ENCODE data around the gene SLC4A1. TPM values are rescaled to one million over a fixed set of nuclear protein-coding genes. Genes with fewer than 3 reads are reported as not detected.

The SLC4A1 gene
- total and polyA plus RNA-seq, 2 of the 13 experiments (the other 11 are each of a cell fraction or from before 2014, with no cell fraction given) = not detected

DNA sequence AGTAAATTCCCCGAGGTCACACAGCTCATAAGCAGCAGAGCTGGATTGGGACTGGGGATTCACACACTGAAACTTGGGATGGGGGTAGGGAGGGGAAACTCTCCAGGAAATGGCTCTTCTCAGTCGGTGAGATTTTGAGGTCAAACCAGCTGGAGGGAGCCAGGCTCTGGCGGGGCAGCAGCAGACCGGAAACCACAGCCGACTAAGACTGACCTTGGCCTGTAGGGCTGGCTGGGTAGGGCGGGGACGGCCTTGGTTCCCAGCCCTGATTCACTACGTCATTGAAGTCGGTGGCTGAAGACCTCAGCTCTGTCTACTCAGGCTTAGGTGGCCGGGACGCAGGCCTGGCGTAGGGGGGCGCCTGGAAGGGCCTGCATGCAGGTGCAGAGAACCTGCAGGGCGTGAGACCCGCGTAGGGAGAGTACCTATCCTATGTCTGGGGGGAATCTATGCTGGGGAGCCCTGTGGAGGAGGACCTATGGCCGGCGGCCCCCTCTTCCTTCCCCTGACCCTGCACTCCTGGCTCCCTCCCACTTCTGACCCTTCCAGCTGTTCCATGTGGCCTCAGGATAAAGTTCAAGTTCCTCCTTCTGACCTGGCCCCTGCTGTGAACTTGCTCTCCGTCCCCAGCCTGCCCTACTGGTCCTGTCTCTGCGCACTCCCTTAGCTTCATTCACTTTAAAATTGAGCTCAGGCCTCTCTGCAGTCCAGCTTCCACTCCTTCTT, 11.9 kb upstream of the SLC4A1 start (continued):
- TF ChIP-seq ZSCAN29 (CRISPR knock-in tag; conservative IDR thresholded peaks at IDR 0.05) (no peak), ZIK1 (CRISPR knock-in tag; IDR thresholded peaks at IDR 0.05; ENCODE audit: borderline replicate concordance, low read depth) (0 out of 2 replicates have a peak, but pooled peaks have one; percentile 27), ZNF644 (CRISPR knock-in tag; IDR thresholded peaks at IDR 0.05; ENCODE audit: low read depth) (0 out of 2 replicates have a peak, but pooled peaks have one; percentile 20), ZNF616 (CRISPR knock-in tag; IDR thresholded peaks at IDR 0.05; ENCODE audit: low read depth) (no peak), ZNF552 (CRISPR knock-in tag; IDR thresholded peaks at IDR 0.05; ENCODE audit: borderline replicate concordance) (no peak), ZNF749 (CRISPR knock-in tag; IDR thresholded peaks at IDR 0.05; ENCODE audit: borderline replicate concordance) (no peak), TBP (CRISPR knock-in tag; IDR thresholded peaks at IDR 0.05) (no peak), ISX (CRISPR knock-in tag; conservative IDR thresholded peaks at IDR 0.05) (no peak), ZNF572 (CRISPR knock-in tag; IDR thresholded peaks at IDR 0.05) (no peak), ZNF816 (CRISPR knock-in tag; IDR thresholded peaks at IDR 0.05; ENCODE audit: borderline replicate concordance) (no peak), SATB2 (CRISPR knock-in tag; IDR thresholded peaks at IDR 0.05) (no peak), ZNF672 (CRISPR knock-in tag; IDR thresholded peaks at IDR 0.05) (no peak), ZNF296 (CRISPR knock-in tag; conservative IDR thresholded peaks at IDR 0.05) (no peak), ZNF780A (CRISPR knock-in tag; IDR thresholded peaks at IDR 0.05) (no peak; the same call in 1 of the 2 replicates), PCBP2 (optimal IDR thresholded peaks at IDR 0.05; ENCODE audit: low read depth, low read length, poor library complexity, severe bottlenecking) (no peak), KLF15 (CRISPR knock-in tag; IDR thresholded peaks at IDR 0.05; ENCODE audit: borderline replicate concordance) (no peak), ESRRA (CRISPR knock-in tag; IDR thresholded peaks at IDR 0.05; ENCODE audit: low read depth) (peak; percentile 53; the same call in 1 of the 2 replicates), ZBTB20 (CRISPR knock-in tag; IDR thresholded peaks at IDR 0.05; ENCODE audit: borderline replicate concordance, low read depth) (no peak), MAFK (conservative IDR thresholded peaks at IDR 0.05 in 1 of 2, IDR thresholded peaks at IDR 0.05 in 1 of 2; ENCODE audit: low read length in 2 of 2) (no peak), SNAI1 (CRISPR knock-in tag; IDR thresholded peaks at IDR 0.05; ENCODE audit: borderline replicate concordance) (no peak), PHF21A (CRISPR knock-in tag; IDR thresholded peaks at IDR 0.05) (peak; percentile 78; the same call in 1 of the 2 replicates), KDM6A (CRISPR knock-in tag; IDR thresholded peaks at IDR 0.05; ENCODE audit: low read depth) (no peak), SMAD3 (CRISPR knock-in tag; IDR thresholded peaks at IDR 0.05) (0 out of 2 replicates have a peak, but pooled peaks have one; percentile 57), RAD51 (IDR thresholded peaks at IDR 0.05; ENCODE audit: borderline replicate concordance) (no peak), TRIM24 (CRISPR knock-in tag; IDR thresholded peaks at IDR 0.05) (no peak), ZNF207 (IDR thresholded peaks at IDR 0.05; ENCODE audit: borderline replicate concordance) (no peak), IKZF1 (IDR thresholded peaks at IDR 0.05) (no peak), SP4 (CRISPR knock-in tag; IDR thresholded peaks at IDR 0.05) (peak; percentile 49; the same call in 1 of the 2 replicates), ZNF274 (CRISPR knock-in tag; IDR thresholded peaks at IDR 0.05) (no peak; the same call in 1 of the 2 replicates)
- TF ChIP-seq, protein P1, sequence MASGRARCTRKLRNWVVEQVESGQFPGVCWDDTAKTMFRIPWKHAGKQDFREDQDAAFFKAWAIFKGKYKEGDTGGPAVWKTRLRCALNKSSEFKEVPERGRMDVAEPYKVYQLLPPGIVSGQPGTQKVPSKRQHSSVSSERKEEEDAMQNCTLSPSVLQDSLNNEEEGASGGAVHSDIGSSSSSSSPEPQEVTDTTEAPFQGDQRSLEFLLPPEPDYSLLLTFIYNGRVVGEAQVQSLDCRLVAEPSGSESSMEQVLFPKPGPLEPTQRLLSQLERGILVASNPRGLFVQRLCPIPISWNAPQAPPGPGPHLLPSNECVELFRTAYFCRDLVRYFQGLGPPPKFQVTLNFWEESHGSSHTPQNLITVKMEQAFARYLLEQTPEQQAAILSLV (CRISPR knock-in tag; IDR thresholded peaks at IDR 0.05; ENCODE audit: borderline replicate concordance) = peak; percentile 52; the same call in 1 of the 2 replicates
- TF ChIP-seq, protein P2, sequence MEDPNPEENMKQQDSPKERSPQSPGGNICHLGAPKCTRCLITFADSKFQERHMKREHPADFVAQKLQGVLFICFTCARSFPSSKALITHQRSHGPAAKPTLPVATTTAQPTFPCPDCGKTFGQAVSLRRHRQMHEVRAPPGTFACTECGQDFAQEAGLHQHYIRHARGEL (CRISPR knock-in tag; IDR thresholded peaks at IDR 0.05) = no peak
- TF ChIP-seq, protein P3, sequence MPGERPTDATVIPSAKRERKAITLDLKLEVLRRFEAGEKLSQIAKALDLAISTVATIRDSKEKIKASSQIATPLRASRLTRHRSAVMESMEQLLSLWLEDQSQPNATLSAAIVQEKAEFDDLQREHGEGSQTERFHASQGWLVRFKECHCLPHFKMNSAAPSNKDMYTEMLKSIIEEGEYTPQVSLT (CRISPR knock-in tag; IDR thresholded peaks at IDR 0.05; ENCODE audit: borderline replicate concordance, low read depth) = no peak
